ENCODE data around the gene PRKD2.
"Not testable (repeated sequence)": the region's sequence is repeated elsewhere in the genome, so short reads cannot be mapped to it uniquely, and the experiment has no call there.

Gene PRKD2

DNA sequence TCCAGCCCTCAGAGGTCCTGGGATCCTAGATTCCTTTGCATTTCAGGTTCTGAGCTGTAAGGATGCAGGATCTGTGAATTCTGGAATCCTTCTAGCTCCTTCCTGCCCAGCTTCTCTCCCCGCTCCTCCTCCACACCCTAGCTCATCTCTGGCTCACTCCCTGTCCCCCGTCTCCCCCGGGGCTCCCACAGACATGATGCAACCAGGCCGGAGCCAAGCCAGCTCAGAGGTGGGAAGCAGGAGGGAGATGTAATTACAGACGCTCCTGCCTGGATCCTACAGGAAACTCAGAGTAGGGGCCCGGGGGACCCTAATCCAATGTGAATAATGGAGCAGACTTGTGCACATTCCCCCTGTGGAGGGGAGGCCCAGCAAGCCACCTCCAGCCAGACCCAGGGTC is 85.4 kb downstream of the PRKD2 start:
- no peak for DNase-seq (ENCODE audit: low read depth)

DNA sequence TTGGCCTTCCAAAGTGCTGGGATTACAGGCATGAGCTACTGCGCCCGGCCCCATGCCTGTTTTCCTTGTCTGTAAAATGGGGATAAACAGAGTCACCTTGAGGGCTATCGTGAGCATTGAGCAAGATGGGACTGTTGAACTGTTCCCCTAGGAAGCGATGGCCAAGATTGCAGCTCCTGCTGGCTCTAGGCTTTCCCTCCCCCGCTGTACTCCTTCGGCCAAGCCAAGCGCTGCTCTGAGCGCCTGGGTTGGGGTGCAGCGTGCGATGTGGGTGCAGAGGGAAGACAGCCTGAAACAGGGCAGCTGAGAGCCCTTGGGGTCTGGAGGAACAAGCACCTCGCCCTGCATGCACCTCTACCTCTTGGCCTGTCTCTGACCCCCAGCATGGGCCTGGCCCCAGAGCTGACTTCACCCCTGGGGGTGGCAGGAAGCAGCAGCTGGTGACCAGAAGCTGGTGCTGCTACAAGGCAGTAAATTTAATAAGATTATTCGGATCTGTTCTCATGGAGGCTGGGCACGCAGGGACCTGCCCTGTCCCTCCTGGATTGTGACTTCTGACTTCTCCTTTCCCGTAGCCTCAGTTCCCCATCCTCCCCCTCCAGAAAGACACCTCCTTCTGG is 86.2 kb downstream of the PRKD2 start:
- no peak for DNase-seq (ENCODE audit: low read depth)

DNA sequence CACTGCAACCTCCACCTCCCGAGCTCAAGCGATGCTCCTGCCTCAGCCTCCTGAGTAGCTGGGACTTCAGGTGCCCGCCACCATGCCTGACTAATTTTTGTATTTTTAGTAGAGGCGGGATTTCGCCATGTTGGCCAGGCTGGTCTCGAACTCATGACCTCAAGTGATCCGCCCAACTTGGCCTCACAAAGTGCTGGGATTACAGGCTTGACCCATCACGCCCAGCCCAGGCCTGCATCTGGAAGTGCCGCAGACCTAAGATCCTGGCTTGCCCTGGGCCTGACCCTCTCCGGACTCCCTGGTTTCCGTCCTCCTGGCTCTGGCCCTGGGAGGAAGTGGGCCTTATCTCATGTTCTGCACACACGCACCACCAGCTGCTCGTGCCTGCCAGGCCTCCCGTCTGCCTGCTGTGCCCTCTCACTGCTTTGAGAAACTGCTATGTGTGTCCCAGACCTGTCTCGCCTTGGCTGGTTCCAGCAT is 87.3 kb downstream of the PRKD2 start:
- no peak for DNase-seq (ENCODE audit: low read depth)

GRCh38 chr19:46628970-46629369 is 87.9 kb downstream of the PRKD2 start:
- not testable (repeated sequence) for DNase-seq (ENCODE audit: low read depth)

GRCh38 chr19:46626446-46626845 is 90.5 kb downstream of the PRKD2 start:
- DNase-seq (ENCODE audit: low read depth): no peak

DNA sequence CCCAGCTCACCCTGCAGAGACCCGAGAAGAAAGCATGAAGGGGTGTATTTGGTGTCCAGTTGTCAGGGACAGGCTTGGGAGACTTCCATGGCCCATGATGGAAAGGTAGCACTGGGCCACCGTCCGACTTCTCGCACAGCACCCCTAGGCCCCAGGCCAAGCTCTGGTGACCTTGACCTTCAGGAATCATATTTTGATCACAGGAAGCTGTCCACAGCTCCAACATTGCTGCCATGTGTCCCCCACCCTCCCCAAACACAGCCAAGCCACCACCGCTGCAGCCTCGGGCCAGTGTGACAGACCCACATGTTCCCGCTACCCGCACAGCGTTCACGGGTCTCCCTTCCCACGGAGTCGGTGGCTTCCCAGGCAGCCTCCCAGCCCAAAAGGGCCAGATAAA is 91.2 kb downstream of the PRKD2 start:
- DNase-seq (ENCODE audit: low read depth): no peak

GRCh38 chr19:46624958-46625661 is 91.8 kb downstream of the PRKD2 start, which contains the start of gene PTGIR:
Gene PTGIR (minus strand): TSS chr19:46625089. CDS start chr19:46624225, 864 bp downstream.
- no peak for DNase-seq (ENCODE audit: low read depth)

All from stimulated activated CD4-positive, alpha-beta T cell treated with anti-CD3 and anti-CD28 coated beads, Interleukin-2, amount 100 ng/mL, for 4 hours (primary cell).